ENCODE data around the gene GBX2. TPM values are rescaled to one million over a fixed set of nuclear protein-coding genes. Genes with fewer than 3 reads are reported as not detected.

GBX2 gene
- total and polyA plus RNA-seq, 5 experiments from 2014 or later: not detected

- H3K36me3 Mint-ChIP-seq: no peaks in the 10 kb centered on the region
- DNase-seq (no peak), ATAC-seq (no peak)
- no peaks in the 10 kb centered on the region for H3K4me1 Mint-ChIP-seq
- no peaks in the 10 kb centered on the region for H3K9me3 Mint-ChIP-seq
- H3K4me3 Mint-ChIP-seq: no peak overlapping the region
- no peak overlapping the region for H3K27ac Mint-ChIP-seq
- POLR2A ChIA-PET: no interaction called here
- H3K27me3 Mint-ChIP-seq: peaks cover 0 to 15% (median 8%) of the 10 kb centered on the region in 5 donors
Measured at GRCh38 chr2:236124182-236124893, 43.8 kb downstream of the GBX2 start.

GRCh38 chr2:236123716-236124115 is 44.5 kb downstream of the GBX2 start:
- no peak for ATAC-seq
- POLR2A ChIA-PET: no interaction called here

DNA sequence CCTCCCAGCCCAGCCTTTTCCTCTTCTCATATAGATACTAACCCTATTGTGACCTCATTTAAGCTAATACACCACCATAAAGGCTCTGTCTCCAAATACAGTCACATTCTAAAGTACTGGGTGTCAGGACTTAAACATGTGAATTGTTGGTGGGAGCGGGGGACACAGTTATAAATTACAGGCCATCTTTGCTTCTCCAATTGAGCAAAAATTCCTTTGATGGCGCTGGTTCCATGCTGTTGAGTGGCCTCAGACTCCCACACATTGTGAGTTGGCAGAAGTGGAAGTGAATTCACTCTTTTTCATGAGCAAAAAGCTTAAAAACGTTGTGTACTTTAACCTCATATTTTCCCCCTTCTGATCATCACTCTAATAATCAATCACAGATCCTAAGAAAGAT is 46.0 kb downstream of the GBX2 start:
- H3K27ac Mint-ChIP-seq: no peak overlapping the region
- H3K9me3 Mint-ChIP-seq: no peaks in the 10 kb centered on the region
- H3K27me3 Mint-ChIP-seq: peaks cover 2 to 25% (median 17%) of the 10 kb centered on the region in 5 donors
- H3K4me3 Mint-ChIP-seq: no peak overlapping the region
- H3K4me1 Mint-ChIP-seq: peaks cover 0 to 2% (median 0%) of the 10 kb centered on the region in 4 donors
- DNase-seq: no peak
- no peak for ATAC-seq
- POLR2A ChIA-PET: no interaction called here
- no peaks in the 10 kb centered on the region for H3K36me3 Mint-ChIP-seq

More at GRCh38 chr2:236123716-236124115, 44.5 kb downstream of the GBX2 start:
- Mint-ChIP-seq H3K4me3 (no peak overlapping the region), H3K9me3 (no peaks in the 10 kb centered on the region), H3K4me1 (peaks cover 0 to 2% (median 0%) of the 10 kb centered on the region in 4 donors), H3K27ac (no peak overlapping the region), H3K36me3 (no peaks in the 10 kb centered on the region), H3K27me3 (peaks cover 2 to 21% (median 15%) of the 10 kb centered on the region in 5 donors)
- DNase-seq: no peak

GRCh38 chr2:236121546-236121945 is 46.6 kb downstream of the GBX2 start:
- POLR2A ChIA-PET: no interaction called here
- peaks cover 2 to 25% (median 22%) of the 10 kb centered on the region in 5 donors for H3K27me3 Mint-ChIP-seq
- no peaks in the 10 kb centered on the region for H3K9me3 Mint-ChIP-seq

GRCh38 chr2:236120829-236121228 is 47.4 kb downstream of the GBX2 start:
- Mint-ChIP-seq H3K4me1 (peaks cover 0 to 2% (median 0%) of the 10 kb centered on the region in 4 donors), H3K27ac (no peak overlapping the region), H3K9me3 (no peaks in the 10 kb centered on the region), H3K36me3 (no peaks in the 10 kb centered on the region), H3K4me3 (no peak overlapping the region), H3K27me3 (peaks cover 2 to 25% (median 22%) of the 10 kb centered on the region in 5 donors)
- POLR2A ChIA-PET: no interaction called here
- ATAC-seq: no peak
- DNase-seq: no peak

More at GRCh38 chr2:236121546-236121945, 46.6 kb downstream of the GBX2 start:
- Mint-ChIP-seq H3K36me3 (no peaks in the 10 kb centered on the region), H3K27ac (no peak overlapping the region), H3K4me3 (no peak overlapping the region), H3K4me1 (peaks cover 0 to 2% (median 0%) of the 10 kb centered on the region in 4 donors)
- DNase-seq (no peak), ATAC-seq (no peak)

GRCh38 chr2:236120141-236120601 is 48.0 kb downstream of the GBX2 start:
- no peak for ATAC-seq
- Mint-ChIP-seq H3K36me3 (no peaks in the 10 kb centered on the region), H3K27me3 (peaks cover 2 to 25% (median 22%) of the 10 kb centered on the region in 5 donors), H3K9me3 (peaks cover 0 to under 1% (median 0%) of the 10 kb centered on the region in 9 donors), H3K4me3 (no peak overlapping the region), H3K4me1 (peaks cover 0 to 2% (median 0%) of the 10 kb centered on the region in 4 donors), H3K27ac (no peak overlapping the region)
- no peak for DNase-seq
- POLR2A ChIA-PET: no interaction called here

DNA sequence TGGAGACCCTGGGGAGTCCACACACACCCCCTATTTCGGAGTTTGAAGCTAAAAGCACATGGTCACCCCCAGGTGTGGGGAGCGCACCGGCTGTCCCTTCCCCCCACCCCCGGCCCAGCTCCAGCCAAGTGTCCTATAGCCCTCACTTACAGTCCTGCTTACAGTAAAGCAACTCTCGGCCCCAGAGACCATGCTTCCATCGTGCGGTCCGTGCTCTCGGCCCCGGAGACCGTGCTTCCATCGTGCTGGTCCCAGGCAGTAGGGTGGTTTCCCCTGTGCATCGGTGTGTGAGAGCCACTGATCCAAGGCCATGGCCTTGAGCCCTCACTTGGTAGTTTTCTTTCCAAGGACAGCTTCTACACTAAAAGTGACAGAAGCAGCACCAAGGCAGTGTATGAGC is 48.7 kb downstream of the GBX2 start:
- no peak overlapping the region for H3K4me3 Mint-ChIP-seq
- no peak for DNase-seq
- no peak overlapping the region for H3K27ac Mint-ChIP-seq
- ATAC-seq: no peak
- POLR2A ChIA-PET: no interaction called here
- peaks cover 0 to 2% (median 0%) of the 10 kb centered on the region in 9 donors for H3K9me3 Mint-ChIP-seq
- no peaks in the 10 kb centered on the region for H3K36me3 Mint-ChIP-seq
- H3K27me3 Mint-ChIP-seq: peaks cover 2 to 29% (median 22%) of the 10 kb centered on the region in 5 donors
- H3K4me1 Mint-ChIP-seq: peaks cover 0 to 2% (median 0%) of the 10 kb centered on the region in 4 donors

GRCh38 chr2:236119003-236119402 is 49.2 kb downstream of the GBX2 start:
- Mint-ChIP-seq H3K4me1 (peaks cover 0 to 2% (median 0%) of the 10 kb centered on the region in 4 donors), H3K27me3 (peaks cover 2 to 30% (median 22%) of the 10 kb centered on the region in 5 donors), H3K4me3 (no peak overlapping the region), H3K27ac (no peak overlapping the region), H3K36me3 (no peaks in the 10 kb centered on the region), H3K9me3 (peaks cover 0 to 2% (median 0%) of the 10 kb centered on the region in 9 donors)
- DNase-seq (no peak), ATAC-seq (no peak)
- POLR2A ChIA-PET: no interaction called here

GRCh38 chr2:236117861-236118269 is 50.3 kb downstream of the GBX2 start:
- no peak for DNase-seq
- no peak overlapping the region for H3K27ac Mint-ChIP-seq
- H3K9me3 Mint-ChIP-seq: peaks cover 0 to 2% (median 0%) of the 10 kb centered on the region in 9 donors
- H3K36me3 Mint-ChIP-seq: no peaks in the 10 kb centered on the region
- peaks cover 3 to 34% (median 22%) of the 10 kb centered on the region in 5 donors for H3K27me3 Mint-ChIP-seq
- POLR2A ChIA-PET: no interaction called here
- peaks cover 0 to 2% (median 0%) of the 10 kb centered on the region in 4 donors for H3K4me1 Mint-ChIP-seq
- H3K4me3 Mint-ChIP-seq: no peak overlapping the region
- no peak for ATAC-seq

GRCh38 chr2:236117401-236117800 is 50.8 kb downstream of the GBX2 start:
- peaks cover 0 to 3% (median 0%) of the 10 kb centered on the region in 4 donors for H3K4me1 Mint-ChIP-seq
- peaks cover 0 to 2% (median 0%) of the 10 kb centered on the region in 9 donors for H3K9me3 Mint-ChIP-seq
- peaks cover 3 to 38% (median 20%) of the 10 kb centered on the region in 5 donors for H3K27me3 Mint-ChIP-seq
- H3K27ac Mint-ChIP-seq: no peak overlapping the region
- H3K4me3 Mint-ChIP-seq: no peak overlapping the region
- DNase-seq: no peak
- ATAC-seq: no peak
- no peaks in the 10 kb centered on the region for H3K36me3 Mint-ChIP-seq
- POLR2A ChIA-PET: no interaction called here

Other genes starting within 250 kb of the GBX2 start
- not detected for gene ASB18, start 96.0 kb upstream of the GBX2 start, total RNA-seq
- not detected for gene ASB18, start 96.0 kb upstream of the GBX2 start, polyA plus RNA-seq